CD4-positive, alpha-beta T cell treated with Interleukin-17A for 1 hour (primary cell): ENCODE results near the gene PLEKHA7.

ENCODE experiments used
- DNase-seq: peaks from one replicate; pipeline ENCODE4 v3.0.0-alpha.2; 2020

The PLEKHA7 gene

DNA sequence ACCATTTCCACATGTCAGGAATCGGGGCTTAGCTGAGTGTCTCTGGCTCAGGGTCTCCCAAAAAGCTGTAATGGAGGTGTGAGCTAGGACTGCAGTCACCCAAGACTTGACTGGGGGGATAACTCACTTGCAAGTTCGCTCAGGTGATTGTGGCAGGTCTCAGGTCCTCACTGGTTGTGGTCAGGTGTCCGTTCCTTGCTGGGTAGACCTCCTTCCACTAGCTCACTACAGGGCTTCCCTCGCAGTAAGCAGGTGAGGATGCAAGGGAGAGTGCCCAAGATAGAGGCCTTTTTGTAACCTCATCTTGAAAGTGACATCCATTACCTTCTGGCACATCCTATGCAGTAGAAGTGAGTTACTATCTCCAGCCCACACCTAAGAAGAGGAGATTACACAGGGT is 246.3 kb downstream of the PLEKHA7 start:
- no peak for DNase-seq

DNA sequence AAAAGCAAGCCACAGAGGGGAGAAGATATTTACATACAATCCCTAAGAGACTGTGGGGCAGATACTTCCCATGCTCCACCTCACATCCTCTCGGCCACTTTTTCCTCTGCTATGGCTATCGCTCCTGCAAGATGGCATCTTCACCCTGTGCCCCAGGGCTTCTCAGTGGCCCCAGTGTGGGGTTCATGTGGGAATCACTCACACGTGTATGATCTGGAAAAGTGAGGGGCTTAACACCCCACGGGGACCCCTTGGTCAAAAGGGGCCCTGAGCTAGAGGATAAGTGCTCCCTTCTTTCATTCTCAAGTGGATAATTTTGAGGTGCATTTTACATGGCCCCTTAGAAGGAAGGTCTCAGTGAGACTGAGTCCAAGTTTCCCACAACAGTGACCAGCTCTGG is 247.1 kb downstream of the PLEKHA7 start:
- no peak for DNase-seq

DNA sequence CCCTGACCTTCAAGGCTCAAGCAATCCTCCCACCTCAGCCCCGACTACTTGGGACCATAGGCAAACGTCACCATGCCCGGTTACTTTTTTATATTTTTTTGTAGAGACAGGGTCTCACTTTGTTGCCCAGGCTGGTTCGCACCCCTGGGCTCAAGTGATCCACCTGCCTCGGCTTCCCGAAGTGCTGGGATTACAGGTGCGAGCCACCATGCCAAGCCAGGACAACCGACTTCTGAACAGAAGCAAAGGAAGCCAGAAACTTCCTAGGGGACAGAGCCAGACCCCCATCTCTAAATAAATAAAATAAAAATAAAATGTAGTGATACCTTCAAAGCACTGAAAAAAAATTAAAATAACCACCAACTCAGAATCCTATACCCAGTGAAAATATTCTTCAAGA is 249.3 kb downstream of the PLEKHA7 start:
- DNase-seq: no peak

- DNase-seq: no peak
Measured at GRCh38 chr11:16763746-16764145, 250.5 kb downstream of the PLEKHA7 start.

DNA sequence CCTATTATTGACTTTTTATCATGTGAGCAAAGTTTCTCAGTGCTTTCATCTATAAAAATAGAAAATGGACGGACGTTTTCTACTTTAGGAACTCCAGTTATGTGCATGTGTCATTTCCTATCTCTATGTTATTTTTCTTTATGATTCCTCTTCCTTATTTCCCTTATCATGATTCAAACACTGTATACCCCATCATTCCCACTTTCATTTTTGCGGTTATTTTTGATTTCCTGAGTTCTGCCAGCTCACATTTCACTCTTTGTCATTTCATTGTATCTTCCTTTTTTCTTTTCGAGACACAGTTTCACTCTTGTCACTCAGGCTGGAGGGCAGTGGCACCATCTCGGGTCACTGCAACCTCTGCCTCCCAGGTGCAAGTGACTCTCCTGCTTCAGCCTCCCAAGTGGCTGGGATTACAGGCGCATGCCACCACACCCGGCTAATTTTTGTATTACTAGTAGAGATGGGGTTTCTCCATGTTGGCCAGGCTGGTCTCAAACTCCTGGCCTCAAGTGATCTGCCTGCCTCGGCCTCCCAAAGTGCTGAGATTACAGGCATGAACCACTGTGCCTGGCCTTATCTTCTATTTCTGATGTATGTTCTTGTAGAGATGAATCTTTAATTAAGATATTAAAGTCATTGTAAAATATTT is 254.2 kb downstream of the PLEKHA7 start:
- DNase-seq: no peak

- no peak for DNase-seq
Measured at GRCh38 chr11:16758382-16759024, 255.7 kb downstream of the PLEKHA7 start.

DNA sequence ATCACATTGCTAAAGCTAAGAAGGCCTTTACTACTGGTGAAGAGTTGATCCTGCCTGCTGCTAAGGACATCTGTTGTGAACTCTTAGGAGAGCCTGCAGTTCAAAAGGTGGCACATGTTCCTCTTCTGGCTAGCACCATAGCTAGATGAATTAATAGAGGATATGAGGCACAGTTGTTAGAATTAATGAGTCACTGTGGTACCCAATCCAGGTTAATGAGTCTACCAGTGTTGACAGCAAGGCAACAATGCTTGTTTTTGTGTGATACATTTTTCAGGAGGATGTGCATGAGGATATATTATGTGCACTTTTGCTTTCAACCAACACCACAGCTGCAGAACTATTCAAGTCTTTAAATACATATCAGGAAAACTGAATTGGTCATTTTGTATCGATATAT is 263.8 kb downstream of the PLEKHA7 start:
- DNase-seq: no peak

- DNase-seq: no peak
Measured at GRCh38 chr11:16749666-16750065, 264.5 kb downstream of the PLEKHA7 start.

DNA sequence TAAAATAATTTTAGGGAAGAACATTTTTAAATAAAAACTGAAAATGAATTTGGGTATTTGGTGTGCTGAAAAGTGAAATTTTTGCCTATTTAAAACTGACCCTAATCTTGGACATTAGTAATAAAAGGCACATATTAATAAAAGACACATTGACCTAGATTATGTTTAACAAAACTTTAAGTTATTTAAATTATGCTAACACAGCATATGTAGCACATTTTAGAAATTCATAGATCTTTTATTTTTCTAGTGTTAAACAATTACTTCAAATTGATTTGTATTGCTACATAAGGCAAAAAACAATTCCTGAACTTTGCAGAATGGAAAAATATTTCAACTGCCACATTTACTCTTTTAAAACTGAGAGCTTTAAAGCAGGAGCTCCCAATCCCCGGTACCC is 265.1 kb downstream of the PLEKHA7 start:
- DNase-seq: no peak

DNA sequence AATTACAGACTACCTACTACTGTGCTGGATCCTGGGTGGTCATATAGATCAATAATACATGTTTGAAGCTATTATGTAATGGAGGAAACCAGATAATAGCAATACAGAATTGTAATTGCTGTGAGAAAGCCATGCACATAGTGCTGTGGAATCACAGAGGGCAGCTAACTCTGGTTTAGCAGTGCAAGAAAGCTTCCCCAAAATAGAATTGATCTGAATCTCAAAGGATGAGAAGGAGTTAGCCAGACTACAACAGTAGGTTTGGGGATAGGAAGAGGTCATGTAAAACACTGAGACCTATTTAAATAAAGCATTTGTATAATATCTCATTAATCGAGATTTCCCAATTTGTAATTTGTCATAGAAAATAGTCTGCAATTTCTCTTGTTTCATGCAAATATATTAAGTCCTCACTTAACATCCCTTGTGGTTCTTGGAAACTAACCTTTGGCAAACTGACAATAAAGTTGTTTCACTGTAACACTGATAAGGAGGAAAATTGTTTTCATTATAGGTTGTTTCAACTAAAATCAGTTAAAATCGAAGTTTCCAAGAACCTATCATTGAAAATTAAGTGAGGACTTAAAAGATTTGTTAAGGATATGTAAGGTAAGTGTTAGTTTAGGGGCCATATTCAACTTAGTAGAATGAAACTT is 268.1 kb downstream of the PLEKHA7 start:
- no peak for DNase-seq

GRCh38 chr11:16744128-16744725 is 270.0 kb downstream of the PLEKHA7 start:
- no peak for DNase-seq

DNA sequence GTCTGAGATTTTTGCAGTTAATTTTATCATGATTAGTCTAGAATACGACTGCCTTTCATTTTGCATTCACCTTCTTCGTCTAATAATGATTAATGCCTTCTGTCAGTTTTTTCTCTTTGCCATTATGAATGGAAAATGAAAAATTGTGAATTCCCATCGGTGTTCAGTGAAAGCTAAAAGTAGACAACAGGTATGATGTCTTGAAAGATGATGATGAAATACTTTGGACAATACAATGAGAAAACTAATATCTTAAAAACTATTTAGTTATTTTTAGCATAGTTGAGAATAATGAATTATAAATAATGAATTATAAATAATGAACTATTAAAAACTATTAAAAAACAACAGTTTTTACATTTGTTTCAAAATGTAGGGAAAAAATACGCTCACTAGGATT is 270.7 kb downstream of the PLEKHA7 start:
- no peak for DNase-seq

- DNase-seq: no peak
Measured at GRCh38 chr11:16741473-16741872, 272.7 kb downstream of the PLEKHA7 start.

DNA sequence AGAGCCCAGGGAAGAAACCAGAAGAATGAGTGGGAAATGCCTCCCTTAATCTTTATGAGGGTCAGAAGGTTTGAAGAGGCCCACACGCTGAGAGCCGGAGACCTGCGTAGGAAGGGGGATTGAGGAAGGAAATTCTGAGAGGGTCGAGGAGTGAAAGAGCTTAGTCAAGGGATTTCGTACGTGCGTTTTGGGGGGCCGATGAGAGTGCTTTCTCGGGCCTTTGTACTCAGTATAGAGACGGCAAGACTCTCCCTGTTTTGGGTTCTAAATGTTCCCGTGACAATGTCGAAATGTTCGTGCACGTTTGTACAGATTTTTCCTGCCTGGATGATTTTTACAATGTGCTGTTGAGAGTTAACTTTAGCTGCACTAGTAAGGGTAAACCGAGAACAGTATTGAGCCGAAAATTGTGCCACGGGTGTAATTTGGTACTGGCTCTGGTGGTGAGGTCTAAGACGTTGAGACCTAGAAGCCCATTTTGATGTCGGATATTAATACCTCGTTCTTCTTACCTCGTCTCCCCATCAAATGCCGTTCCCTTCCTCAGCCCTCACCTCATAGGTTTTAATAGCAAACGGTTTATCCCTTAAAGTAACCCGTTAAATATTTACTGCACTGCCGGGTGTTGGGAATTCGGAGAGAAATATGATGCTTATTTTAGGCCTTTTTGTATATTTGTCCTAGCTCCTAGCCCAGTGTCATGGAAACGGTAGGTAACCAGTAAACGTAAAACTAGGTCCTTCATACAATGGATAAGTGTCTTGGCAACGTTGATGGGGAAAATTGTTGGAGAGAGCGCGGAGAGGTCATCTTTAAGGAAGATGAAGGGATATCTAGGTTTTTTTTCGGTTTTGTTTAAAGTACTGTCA is 275.0 kb downstream of the PLEKHA7 start:
- DNase-seq: peak; percentile 45

DNA sequence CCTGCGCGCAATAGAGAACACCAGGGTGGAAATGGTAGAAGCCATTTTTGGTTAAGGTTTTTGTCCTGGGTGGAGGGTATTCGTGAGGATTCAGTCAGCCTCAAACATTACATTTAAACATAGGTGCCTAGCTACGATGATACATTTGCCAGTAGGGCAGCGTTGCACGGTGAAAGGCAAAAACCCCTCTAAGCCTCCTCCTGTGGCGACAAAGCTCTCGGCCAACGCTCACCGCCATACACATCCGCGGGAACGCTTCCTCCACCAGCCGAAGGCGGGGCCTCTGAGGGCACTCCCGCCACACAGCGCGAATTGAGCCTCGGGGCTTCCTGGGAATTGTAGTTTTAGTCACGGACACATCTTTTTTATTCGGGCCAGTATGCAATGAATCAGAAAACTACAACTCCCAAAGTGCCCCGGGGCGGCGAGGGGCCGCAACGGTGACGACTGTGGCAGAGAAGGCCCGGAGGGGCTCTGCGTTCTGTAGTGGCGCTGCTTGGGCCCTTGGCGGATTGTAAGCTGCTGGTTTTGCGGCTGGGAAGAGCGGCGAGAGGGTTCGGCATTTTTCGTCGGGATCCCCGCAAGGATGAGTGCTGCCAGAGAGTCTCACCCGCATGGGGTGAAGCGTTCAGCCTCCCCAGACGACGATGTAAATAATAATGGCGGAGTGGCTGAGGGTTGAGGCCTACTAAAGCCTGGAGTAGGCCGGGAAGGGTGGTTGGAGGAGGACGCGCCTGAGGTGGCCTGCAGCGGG is 275.8 kb downstream of the PLEKHA7 start, which contains the start of gene C11orf58:
Gene C11orf58 (plus strand): TSS at position 455 of the 754 bp plus-strand sequence. CDS start 132 bp downstream, at position 587.
- DNase-seq: peak; percentile 99

DNA sequence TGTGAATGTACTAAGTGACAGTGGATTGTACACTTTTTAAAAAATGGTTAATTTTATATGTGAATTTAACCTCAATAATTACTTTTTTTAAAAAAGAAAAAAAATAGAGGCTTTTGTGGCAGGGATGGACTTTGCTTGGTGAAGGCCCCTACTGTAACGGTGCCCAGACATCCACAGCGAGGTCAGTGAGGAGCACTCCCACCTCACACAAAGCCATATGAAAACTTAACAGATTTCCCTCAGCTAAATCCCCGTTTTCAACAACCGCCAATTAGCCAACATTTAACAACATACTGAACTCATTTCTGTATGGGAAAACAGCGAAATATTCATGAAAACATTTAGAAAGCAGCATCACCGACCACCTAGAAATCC is 276.4 kb downstream of the PLEKHA7 start:
- DNase-seq: no peak
